Measurements from ENCODE around the gene ERI3. TPM values are rescaled to one million over a fixed set of nuclear protein-coding genes. Genes with fewer than 3 reads are reported as not detected.

ERI3 gene
- total RNA-seq, 1 donor from 2014 or later: 69.3 TPM

DNA sequence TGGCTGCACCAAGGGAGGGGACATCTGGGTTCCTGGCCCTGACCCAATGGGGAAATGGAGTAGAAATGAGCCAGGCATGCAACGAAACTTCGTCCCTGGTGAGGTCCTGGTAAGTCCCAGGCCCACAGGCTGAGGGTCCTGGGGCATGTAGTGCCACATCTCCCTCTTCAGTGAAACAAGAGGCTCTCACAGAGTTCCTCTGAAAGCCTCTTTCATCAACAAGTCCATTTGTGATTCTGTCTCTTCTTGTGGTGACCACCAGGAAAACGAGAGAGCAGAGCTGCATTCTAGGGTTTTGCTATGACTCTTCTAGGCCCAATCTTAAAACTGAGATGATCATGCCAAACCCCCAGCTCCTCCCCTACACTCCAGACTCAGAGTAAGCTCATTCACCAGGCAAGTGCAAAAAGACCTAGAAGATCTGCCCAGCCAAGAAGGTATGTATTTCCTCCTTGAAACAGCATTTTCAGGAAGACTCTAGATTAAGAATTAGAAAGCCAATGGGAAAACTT is 25.7 kb upstream of the ERI3 start:
- H3K4me3 ChIP-seq: no peak overlapping the region
- DNase-seq (ENCODE audit: low spot score in 2 of 2): no peak
- TF ChIP-seq, protein P1, sequence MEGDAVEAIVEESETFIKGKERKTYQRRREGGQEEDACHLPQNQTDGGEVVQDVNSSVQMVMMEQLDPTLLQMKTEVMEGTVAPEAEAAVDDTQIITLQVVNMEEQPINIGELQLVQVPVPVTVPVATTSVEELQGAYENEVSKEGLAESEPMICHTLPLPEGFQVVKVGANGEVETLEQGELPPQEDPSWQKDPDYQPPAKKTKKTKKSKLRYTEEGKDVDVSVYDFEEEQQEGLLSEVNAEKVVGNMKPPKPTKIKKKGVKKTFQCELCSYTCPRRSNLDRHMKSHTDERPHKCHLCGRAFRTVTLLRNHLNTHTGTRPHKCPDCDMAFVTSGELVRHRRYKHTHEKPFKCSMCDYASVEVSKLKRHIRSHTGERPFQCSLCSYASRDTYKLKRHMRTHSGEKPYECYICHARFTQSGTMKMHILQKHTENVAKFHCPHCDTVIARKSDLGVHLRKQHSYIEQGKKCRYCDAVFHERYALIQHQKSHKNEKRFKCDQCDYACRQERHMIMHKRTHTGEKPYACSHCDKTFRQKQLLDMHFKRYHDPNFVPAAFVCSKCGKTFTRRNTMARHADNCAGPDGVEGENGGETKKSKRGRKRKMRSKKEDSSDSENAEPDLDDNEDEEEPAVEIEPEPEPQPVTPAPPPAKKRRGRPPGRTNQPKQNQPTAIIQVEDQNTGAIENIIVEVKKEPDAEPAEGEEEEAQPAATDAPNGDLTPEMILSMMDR (IDR thresholded peaks at IDR 0.05): no peak
- intact Hi-C loops (cut with DNase I): no loop called here
- H3K27me3 ChIP-seq: no peaks in the 10 kb centered on the region
- H3K9me3 ChIP-seq: no peaks in the 10 kb centered on the region
- no peaks in the 10 kb centered on the region for H3K4me1 ChIP-seq
- H3K36me3 ChIP-seq: no peaks in the 10 kb centered on the region
- no peak overlapping the region for H3K27ac ChIP-seq

DNA sequence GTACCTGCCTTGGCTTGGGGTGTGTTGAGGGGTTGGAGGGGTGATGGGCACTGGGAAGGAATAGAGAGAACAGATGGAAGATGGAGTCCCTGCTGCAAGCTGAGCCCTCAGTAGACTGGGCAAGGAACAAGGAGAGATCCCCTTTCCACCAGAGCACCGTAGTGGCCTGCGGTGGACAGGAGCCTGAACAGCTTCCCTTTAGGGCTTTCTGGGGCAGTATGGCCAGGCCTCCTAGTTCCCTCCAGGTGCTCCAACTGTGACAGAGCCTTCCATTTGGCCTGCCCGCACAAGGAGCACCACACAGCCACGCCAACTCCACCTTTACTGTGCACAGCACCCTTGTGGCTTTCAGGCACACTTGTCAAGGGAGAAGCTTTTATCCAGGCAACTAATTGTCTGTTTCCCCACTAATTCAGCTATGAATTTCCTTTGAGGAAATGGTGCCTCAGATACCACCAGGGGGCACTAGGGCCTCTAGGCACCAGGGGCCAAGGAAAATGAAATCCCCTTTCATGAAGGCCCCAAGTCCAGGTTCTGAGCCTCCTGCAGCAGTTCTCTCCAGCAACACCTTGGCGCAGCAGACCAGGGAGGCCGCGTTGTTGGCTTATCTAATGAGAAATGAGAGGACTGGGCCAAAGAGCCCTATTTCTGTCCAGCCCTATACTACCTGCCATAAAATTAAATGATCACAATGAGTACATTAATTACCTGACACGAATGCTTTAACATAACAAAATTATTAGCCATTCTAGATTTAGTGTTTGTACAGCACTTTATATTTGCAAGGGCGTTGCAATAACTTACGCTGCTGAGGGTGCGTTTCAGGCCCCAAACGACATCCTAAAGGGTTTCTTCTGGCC is 23.1 kb upstream of the ERI3 start:
- TF ChIP-seq, protein P1 (IDR thresholded peaks at IDR 0.05): peak; percentile 41 to 59 (median 46)
- intact Hi-C loops (cut with DNase I): loop anchor here (2.0 kb wide), 1 partner anchor 217 kb away; no protein-coding TSS in a partner anchor
- H3K4me3 ChIP-seq: no peak overlapping the region
- H3K27ac ChIP-seq: no peak overlapping the region
- DNase-seq (ENCODE audit: low spot score in 2 of 2): no peak
- H3K36me3 ChIP-seq: no peaks in the 10 kb centered on the region
- H3K4me1 ChIP-seq: no peaks in the 10 kb centered on the region
- H3K9me3 ChIP-seq: no peaks in the 10 kb centered on the region
- H3K27me3 ChIP-seq: no peaks in the 10 kb centered on the region

DNA sequence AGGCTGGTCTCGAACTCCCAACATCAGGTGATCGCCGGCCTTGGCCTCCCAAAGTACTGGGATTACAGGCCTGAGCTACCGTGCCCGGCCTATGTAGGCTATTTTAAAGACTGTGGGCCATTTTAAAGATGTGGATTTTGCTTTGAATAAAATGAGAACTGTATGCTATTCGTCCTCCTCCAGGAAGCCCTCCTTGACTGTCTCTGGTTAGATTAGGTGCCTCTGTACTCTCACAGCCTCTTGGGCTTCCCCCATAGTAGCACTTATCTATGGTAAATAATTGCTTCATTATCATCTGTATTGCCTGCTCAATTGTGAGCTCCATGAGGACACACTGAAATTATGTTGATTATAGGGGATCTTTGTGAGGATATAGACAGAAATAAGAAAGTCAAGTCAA is 20.5 kb upstream of the ERI3 start:
- H3K27ac ChIP-seq: no peak overlapping the region
- no peak for DNase-seq (ENCODE audit: low spot score in 2 of 2)
- no peaks in the 10 kb centered on the region for H3K9me3 ChIP-seq
- no peak overlapping the region for H3K4me3 ChIP-seq
- TF ChIP-seq, protein P1 (IDR thresholded peaks at IDR 0.05): no peak
- H3K36me3 ChIP-seq: no peaks in the 10 kb centered on the region
- intact Hi-C loops (cut with DNase I): no loop called here
- no peaks in the 10 kb centered on the region for H3K4me1 ChIP-seq
- H3K27me3 ChIP-seq: no peaks in the 10 kb centered on the region

DNA sequence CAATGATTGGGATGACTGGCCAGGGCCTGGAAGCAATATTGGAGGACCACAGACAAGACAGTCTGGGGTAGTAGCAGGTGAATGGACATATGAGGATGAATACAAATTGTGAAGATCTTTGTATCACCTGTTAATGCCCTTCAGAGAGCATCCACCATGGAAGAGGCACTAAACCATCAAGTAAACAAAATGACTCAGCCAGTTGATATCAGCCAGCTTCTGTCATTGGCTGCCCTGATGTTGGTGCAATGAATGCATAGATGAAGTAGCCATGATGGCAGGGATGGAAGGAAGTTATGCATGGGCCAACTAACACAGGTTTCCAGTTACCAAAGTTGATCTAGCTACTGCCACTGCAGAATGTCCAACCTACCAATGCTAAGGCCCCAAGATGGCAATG is 16.1 kb upstream of the ERI3 start:
- intact Hi-C loops (cut with DNase I): no loop called here
- no peak overlapping the region for H3K27ac ChIP-seq
- H3K27me3 ChIP-seq: no peaks in the 10 kb centered on the region
- no peaks in the 10 kb centered on the region for H3K36me3 ChIP-seq
- H3K9me3 ChIP-seq: no peaks in the 10 kb centered on the region
- DNase-seq (ENCODE audit: low spot score in 2 of 2): no peak
- TF ChIP-seq, protein P1 (IDR thresholded peaks at IDR 0.05): no peak
- H3K4me3 ChIP-seq: no peak overlapping the region
- H3K4me1 ChIP-seq: no peaks in the 10 kb centered on the region

DNA sequence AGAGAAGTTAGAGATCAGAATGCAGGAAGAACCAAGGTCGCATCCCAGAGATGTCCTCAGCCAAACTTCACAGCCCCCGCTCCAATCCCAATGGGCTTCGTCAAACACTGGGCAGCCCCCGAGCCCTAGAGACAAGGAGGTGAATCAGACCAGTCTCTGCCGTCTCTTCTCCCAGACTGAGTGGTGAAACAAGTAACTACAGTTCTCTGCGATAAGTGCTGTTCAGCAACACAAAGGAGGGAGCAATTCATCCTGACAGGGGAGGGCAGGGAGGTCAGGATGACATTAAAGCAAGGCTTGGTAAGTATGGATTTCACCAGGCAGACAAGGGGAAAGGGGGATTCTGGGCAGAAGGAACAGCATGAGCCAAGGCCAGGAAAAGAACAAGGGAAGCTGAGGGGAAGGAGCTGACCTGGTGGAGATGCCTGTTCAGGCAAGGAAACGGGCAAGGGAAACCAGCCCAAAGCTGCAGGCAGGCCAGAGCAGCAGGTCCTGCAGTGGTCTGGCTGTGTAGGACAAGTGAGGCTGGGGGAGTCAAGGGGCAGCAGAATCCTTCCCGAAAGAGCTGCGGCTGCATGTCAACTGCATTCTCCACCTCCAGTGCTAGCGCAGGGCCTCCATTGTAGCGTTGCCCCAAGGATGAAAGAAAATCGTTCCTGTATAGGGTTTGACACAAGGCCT is 13.6 kb upstream of the ERI3 start:
- Histone ChIP-seq H3K27me3 (no peaks in the 10 kb centered on the region), H3K27ac (no peak overlapping the region), H3K9me3 (no peaks in the 10 kb centered on the region), H3K4me3 (no peak overlapping the region), H3K4me1 (no peaks in the 10 kb centered on the region), H3K36me3 (no peaks in the 10 kb centered on the region)
- TF ChIP-seq, protein P1 (IDR thresholded peaks at IDR 0.05): no peak
- intact Hi-C loops (cut with DNase I): no loop called here
- no peak for DNase-seq (ENCODE audit: low spot score in 2 of 2)
